Measurements from ENCODE around the gene TAF11L9. TPM values are rescaled to one million over a fixed set of nuclear protein-coding genes. Genes with fewer than 3 reads are reported as not detected.
"Not testable (repeated sequence)": the region's sequence is repeated elsewhere in the genome, so short reads cannot be mapped to it uniquely, and the experiment has no call there.

TAF11L9 gene
- not detected in 2 replicates for total RNA-seq (ENCODE audit: low replicate concordance)
- long read RNA-seq, result 0 reads

GRCh38 chr5:17594255-17594654, at the start of gene TAF11L9:
Gene TAF11L9 (minus strand): TSS chr5:17594394.
- not testable (repeated sequence) for H3K27ac Mint-ChIP-seq; H3K27me3 Mint-ChIP-seq; H3K9me3 Mint-ChIP-seq; H3K4me1 Mint-ChIP-seq (ENCODE audit: unreplicated experiment); H3K4me3 Mint-ChIP-seq; H3K36me3 Mint-ChIP-seq
- peak; percentile 81 for DNase-seq (ENCODE audit: extremely low spot score, unreplicated experiment)

GRCh38 chr5:17634160-17634559, 40.0 kb upstream of the TAF11L9 start, which contains the start of gene TAF11L14:
Gene TAF11L14 (plus strand): TSS chr5:17634460.
- no peak for TF ChIP-seq CTCF (conservative IDR thresholded peaks at IDR 0.05)
- H3K36me3 Mint-ChIP-seq, result no peaks in the 10 kb centered on the region
- peaks cover 6% of the 10 kb centered on the region for H3K9me3 Mint-ChIP-seq
- no peak within 1 kb of the TSS for H3K4me3 Mint-ChIP-seq
- H3K4me1 Mint-ChIP-seq (ENCODE audit: unreplicated experiment), result no peaks in the 10 kb centered on the region
- no peak within 1 kb of the TSS for H3K27ac Mint-ChIP-seq
- peaks cover 3% of the 10 kb centered on the region for H3K27me3 Mint-ChIP-seq
- DNase-seq (ENCODE audit: extremely low spot score, unreplicated experiment), result no peak

DNA sequence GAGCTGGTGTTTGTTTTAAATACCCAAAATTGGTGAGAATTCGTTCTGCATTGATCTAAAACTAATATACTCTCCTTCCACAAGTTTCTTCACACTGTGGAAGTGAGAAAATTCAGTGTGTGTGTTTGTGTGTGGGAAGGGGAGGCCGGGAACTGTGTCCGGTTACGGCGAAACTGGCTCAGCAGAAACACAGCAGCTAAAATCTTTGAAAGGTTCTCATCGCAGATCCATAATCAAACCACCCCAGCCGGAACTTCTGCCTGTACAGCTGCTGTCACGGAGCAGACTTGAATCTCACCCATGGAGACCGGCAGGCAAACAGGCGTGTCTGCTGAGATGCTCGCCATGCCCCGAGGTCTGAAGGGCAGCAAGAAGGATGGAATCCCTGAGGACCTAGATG, 37.6 kb upstream of the TAF11L9 start, which contains the start of gene TAF11L13:
Gene TAF11L13, plus strand, starts transcription at position 301 of the 400 bp plus-strand sequence.
- not testable (repeated sequence) for H3K36me3 Mint-ChIP-seq; H3K4me1 Mint-ChIP-seq (ENCODE audit: unreplicated experiment); H3K4me3 Mint-ChIP-seq; DNase-seq (ENCODE audit: extremely low spot score, unreplicated experiment); H3K27me3 Mint-ChIP-seq; H3K9me3 Mint-ChIP-seq; H3K27ac Mint-ChIP-seq

DNA sequence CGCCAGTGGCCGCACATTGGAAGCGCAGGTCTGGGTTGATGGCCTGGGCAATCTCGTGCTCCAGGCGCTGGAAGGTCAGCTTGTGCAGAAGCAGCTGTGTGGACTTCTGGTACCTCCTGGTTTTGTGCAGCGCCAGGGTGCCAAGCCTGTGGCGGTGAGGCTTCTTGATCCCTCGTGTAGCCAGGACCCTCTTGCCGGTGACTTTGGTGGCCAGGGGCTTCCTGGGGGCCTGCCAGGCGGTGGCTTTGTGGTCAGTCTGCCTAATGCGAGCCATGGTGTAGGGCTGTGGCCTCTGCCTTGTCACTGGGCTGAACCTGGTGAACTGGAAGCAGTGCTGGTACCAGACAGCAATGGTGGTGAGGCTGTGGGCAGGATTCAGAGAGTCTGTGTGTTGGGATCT, 31.5 kb upstream of the TAF11L9 start:
- Mint-ChIP-seq H3K27me3 (no peaks in the 10 kb centered on the region), H3K4me1 (ENCODE audit: unreplicated experiment) (no peaks in the 10 kb centered on the region), H3K4me3 (no peak overlapping the region), H3K9me3 (no peaks in the 10 kb centered on the region), H3K36me3 (no peaks in the 10 kb centered on the region), H3K27ac (no peak overlapping the region)
- no peak for TF ChIP-seq CTCF (conservative IDR thresholded peaks at IDR 0.05)
- DNase-seq (ENCODE audit: extremely low spot score, unreplicated experiment), result no peak

- Mint-ChIP-seq H3K4me1 (ENCODE audit: unreplicated experiment) (no peaks in the 10 kb centered on the region), H3K36me3 (no peaks in the 10 kb centered on the region), H3K4me3 (no peak overlapping the region), H3K27me3 (no peaks in the 10 kb centered on the region), H3K9me3 (no peaks in the 10 kb centered on the region), H3K27ac (no peak overlapping the region)
- no peak for DNase-seq (ENCODE audit: extremely low spot score, unreplicated experiment)
- TF ChIP-seq CTCF (conservative IDR thresholded peaks at IDR 0.05), result peak; percentile 51
Observed at GRCh38 chr5:17620627-17621026, 26.4 kb upstream of the TAF11L9 start.

DNA sequence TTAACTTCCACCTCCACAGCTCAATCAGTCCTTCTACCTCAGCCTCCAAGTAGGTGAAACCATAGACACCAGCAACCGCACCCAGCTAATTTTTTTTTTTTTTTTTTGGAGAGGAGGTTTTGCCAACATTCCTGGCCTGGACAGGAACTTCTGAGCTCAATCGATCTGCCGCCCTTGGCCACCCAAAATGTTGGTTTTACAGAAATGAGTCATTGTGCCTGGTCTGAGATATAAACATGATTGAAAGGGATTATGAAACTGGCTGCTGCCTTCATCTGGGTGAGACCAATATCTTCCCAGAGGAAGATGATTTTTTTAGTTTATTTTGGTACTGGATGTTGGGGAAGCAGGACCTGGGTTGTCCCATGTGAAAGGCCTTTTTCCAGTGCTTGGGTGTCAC, 25.2 kb upstream of the TAF11L9 start:
- Mint-ChIP-seq H3K9me3 (no peaks in the 10 kb centered on the region), H3K36me3 (no peaks in the 10 kb centered on the region), H3K27ac (no peak overlapping the region), H3K27me3 (no peaks in the 10 kb centered on the region), H3K4me1 (ENCODE audit: unreplicated experiment) (no peaks in the 10 kb centered on the region), H3K4me3 (no peak overlapping the region)
- DNase-seq (ENCODE audit: extremely low spot score, unreplicated experiment), result no peak
- no peak for TF ChIP-seq CTCF (conservative IDR thresholded peaks at IDR 0.05)
